HG03280 (cell line): Measurements from ENCODE around the gene SKOR1.

Experiments used
- ATAC-seq: cut with Tn5 transposase; IDR thresholded peaks from one replicate; pipeline ENCODE4 v1.9.1; 2021; ENCODE audit warnings: mild to moderate bottlenecking, moderate library complexity; ENCODE audit not compliant: unreplicated experiment

SKOR1 gene

GRCh38 chr15:67824976-67825880 is at the start of gene SKOR1:
TSS of gene SKOR1 (plus strand) at chr15:67825509. CDS start at chr15:67825603, 94 bp downstream.
- ATAC-seq, result no peak

- no peak for ATAC-seq
Measured at GRCh38 chr15:67775998-67776397, 49.3 kb upstream of the SKOR1 start.

GRCh38 chr15:67776600-67776999 is 48.7 kb upstream of the SKOR1 start:
- ATAC-seq, result no peak

- no peak for ATAC-seq
Measured at GRCh38 chr15:67777071-67777470, 48.2 kb upstream of the SKOR1 start.

GRCh38 chr15:67777773-67778172 is 47.5 kb upstream of the SKOR1 start:
- ATAC-seq, result no peak

GRCh38 chr15:67778968-67779548 is 46.3 kb upstream of the SKOR1 start:
- ATAC-seq, result no peak

- no peak for ATAC-seq
Measured at GRCh38 chr15:67779549-67780111, 45.7 kb upstream of the SKOR1 start.

- no peak for ATAC-seq
Measured at GRCh38 chr15:67781061-67781460, 44.2 kb upstream of the SKOR1 start.

- ATAC-seq, result no peak
Measured at GRCh38 chr15:67781907-67782690, 43.2 kb upstream of the SKOR1 start.

GRCh38 chr15:67782691-67782991 is 42.7 kb upstream of the SKOR1 start:
- ATAC-seq, result no peak

GRCh38 chr15:67783303-67783702 is 42.0 kb upstream of the SKOR1 start:
- no peak for ATAC-seq

GRCh38 chr15:67784090-67784781 is 41.1 kb upstream of the SKOR1 start:
- ATAC-seq, result peak; percentile 88

- peak; percentile 19 for ATAC-seq
Measured at GRCh38 chr15:67784856-67785430, 40.4 kb upstream of the SKOR1 start.

- ATAC-seq, result no peak
Measured at GRCh38 chr15:67785431-67785830, 39.9 kb upstream of the SKOR1 start.

- no peak for ATAC-seq
Measured at GRCh38 chr15:67786646-67787045, 38.7 kb upstream of the SKOR1 start.

GRCh38 chr15:67788986-67789385 is 36.3 kb upstream of the SKOR1 start:
- no peak for ATAC-seq

- ATAC-seq, result no peak
Measured at GRCh38 chr15:67790610-67791319, 34.5 kb upstream of the SKOR1 start.

- no peak for ATAC-seq
Measured at GRCh38 chr15:67792250-67792942, 32.9 kb upstream of the SKOR1 start.
